Measurements from ENCODE around the gene PGM2.
"Not testable (repeated sequence)": the region's sequence is repeated elsewhere in the genome, so short reads cannot be mapped to it uniquely, and the experiment has no call there.

Gene PGM2

GRCh38 chr4:37826295-37827029 is at the start of gene PGM2:
TSS of gene PGM2 (plus strand) at chr4:37826686. CDS start at chr4:37826733, 47 bp downstream.
- peak; percentile 66 for DNase-seq (ENCODE audit: low spot score)

- DNase-seq (ENCODE audit: low spot score): no peak
These were observed 46.6 kb upstream of the PGM2 start for GRCh38 chr4:37779896-37780295.

DNA sequence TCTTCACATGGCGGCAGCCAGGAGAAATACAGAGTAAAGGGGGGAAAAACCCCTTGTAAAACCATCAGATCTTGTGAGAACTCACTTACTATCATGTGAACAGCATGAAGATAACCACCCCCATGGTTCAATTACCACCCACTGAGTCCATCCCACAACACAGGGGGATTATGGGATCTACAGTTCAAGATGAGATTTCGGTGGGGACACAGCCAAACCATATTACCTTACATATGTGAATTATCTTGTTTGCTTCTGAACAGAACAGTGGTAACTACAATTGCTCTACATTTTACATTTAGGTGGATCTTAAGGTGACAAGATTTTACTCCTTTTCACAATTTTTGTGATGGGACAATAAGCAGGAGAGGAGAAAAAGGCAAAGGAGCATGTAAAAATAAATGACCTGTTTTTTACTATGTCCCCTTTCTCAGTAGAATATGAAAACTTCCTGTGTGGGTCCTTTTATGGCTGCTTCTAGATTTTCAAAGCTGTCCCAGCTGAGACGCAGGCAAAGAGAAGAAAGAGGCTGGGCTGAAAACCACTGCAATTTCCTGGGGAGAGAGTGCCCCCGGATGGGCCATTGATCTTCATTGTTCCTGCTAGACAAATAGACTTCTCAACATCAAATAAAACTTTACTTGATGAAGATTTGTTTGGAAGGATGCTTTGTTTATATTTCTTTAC is 45.9 kb upstream of the PGM2 start:
- DNase-seq (ENCODE audit: low spot score): no peak

DNA sequence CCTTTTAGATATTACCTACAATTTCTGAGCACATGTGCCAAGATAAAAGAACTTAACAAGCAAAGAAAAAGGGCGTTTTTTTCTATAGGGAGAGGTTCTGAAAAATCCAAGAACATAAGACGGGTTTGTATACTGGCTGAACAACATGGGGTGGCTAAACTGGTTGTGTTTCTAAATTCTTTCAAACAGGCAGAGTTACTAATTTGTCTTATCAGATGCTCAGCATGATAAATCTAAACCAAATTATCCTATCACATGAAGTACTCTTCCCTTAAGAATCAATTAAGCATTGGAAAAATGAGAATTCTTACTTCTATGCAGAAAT is 45.4 kb upstream of the PGM2 start:
- no peak for DNase-seq (ENCODE audit: low spot score)

DNA sequence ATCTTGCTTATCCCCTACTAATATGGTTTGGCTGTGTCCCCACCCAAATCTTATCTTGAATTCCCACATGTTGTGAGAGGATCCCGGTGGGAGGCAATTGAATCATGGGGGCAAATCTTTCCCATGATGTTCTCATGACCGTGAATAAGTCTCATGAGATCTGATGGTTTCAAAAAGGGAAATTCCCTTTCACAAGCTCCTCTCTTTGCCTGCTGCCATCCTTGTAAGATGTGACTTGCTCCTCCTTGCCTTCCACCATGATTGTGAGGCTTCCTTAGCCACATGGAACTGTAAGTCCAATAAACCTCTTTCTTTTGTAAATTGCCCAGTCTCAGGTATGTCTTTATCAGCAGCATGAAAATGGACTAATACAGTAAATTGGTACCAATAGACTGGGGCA is 40.2 kb upstream of the PGM2 start:
- not testable (repeated sequence) for DNase-seq (ENCODE audit: low spot score)

DNA sequence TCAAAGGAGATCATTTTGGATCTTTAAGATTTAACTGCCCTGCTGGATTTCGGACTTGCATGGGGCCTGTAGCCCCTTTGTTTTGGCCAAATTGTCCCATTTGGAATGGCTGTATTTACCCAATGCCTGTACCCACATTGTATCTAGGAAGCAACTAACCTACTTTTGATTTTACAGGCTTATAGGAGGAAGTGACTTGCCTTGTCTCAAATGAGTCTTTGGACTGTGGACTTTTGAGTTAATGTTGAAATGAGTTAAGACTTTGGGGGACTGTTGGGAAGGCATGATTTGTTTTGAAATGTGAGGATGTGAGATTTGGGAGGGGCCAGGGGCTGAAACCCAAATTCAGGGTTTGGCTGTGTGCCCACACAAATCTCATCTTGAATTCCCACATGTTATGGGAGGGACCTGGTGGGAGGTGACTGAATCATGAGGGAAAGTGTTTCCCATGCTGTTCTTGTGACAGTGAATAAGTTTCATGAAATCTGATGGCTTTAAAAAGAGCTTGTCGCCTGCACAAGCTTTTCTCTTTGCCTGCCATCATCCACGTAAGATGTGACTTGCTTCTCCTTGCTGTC is 38.5 kb upstream of the PGM2 start:
- DNase-seq (ENCODE audit: low spot score): not testable (repeated sequence)

- no peak for DNase-seq (ENCODE audit: low spot score)
These were observed 37.7 kb upstream of the PGM2 start for GRCh38 chr4:37788819-37789218.

- DNase-seq (ENCODE audit: low spot score): no peak
These were observed 34.2 kb upstream of the PGM2 start for GRCh38 chr4:37792241-37792640.

- DNase-seq (ENCODE audit: low spot score): peak; percentile 43
These were observed 32.9 kb upstream of the PGM2 start for GRCh38 chr4:37793562-37793961.

- DNase-seq (ENCODE audit: low spot score): no peak
These were observed 32.4 kb upstream of the PGM2 start for GRCh38 chr4:37794056-37794455.

GRCh38 chr4:37795581-37796195 is 30.8 kb upstream of the PGM2 start:
- DNase-seq (ENCODE audit: low spot score): no peak

DNA sequence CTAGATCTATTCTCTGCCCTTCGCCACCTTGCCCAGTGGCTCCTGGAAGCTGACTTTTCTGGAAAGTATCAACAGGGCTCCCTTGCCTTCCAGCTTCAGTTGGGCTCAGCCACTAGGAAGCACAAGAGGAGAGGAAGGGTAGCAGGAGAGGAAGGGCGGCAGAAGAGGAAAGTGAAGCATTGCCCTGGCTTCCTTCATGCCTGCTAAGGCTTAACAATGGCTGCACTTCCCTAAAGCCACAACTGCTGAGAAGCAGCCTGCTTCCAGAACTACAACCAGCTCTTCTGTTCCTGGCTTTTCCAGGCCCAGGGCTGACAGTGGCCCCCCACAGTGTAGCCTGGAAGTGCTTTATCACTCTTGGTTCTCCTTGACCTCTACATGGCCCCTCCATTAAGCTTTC is 29.1 kb upstream of the PGM2 start:
- no peak for DNase-seq (ENCODE audit: low spot score)

- no peak for DNase-seq (ENCODE audit: low spot score)
These were observed 28.6 kb upstream of the PGM2 start for GRCh38 chr4:37797923-37798322.

DNA sequence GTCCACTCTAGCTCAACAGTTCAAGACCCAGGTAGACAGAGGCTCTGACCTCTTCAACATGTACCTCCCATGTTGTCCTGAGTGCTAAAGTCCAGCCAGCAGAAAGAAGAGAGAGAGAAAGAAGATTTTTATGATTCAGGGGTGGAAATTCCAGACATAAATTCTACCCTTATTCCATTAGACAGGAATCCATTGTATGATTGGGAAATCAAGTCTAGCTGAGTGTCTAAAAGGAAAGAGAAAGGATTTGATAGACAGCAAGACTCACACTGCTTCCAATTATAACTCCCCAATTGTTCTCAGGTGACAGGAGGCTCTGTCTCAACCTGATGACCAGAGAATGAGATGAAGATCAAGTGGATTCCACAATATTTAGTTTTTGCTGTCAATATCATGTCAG is 27.9 kb upstream of the PGM2 start:
- no peak for DNase-seq (ENCODE audit: low spot score)

- DNase-seq (ENCODE audit: low spot score): no peak
These were observed 26.4 kb upstream of the PGM2 start for GRCh38 chr4:37799941-37800554.

DNA sequence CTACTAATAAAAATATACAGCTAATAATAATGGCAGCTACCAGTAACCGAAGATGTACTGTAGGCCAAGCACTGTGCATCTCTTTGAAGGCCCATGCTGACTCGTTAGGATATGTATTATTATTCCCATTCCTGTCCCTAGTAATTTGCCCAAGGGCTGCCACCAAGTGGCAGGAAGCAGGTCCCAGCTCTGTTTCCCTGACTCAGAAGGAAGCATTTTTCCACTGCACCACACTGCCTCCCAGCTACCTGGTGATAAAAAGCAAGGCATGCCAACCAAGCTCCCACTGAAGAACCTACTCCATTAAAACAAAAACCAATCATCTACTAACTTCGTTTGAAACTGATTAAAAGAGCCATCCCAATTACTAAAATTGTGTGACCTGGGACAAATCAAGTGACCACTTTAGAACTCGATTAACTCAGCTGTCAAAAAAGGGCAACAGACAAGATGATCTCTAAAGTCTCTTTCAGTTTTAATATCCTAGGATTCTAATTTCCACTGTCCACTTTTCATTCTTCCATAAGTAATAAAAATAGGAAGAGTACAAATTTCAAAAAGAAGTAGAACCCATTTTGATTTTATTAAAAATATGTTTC is 24.3 kb upstream of the PGM2 start:
- peak; percentile 87 for DNase-seq (ENCODE audit: low spot score)

- peak; percentile 83 for DNase-seq (ENCODE audit: low spot score)
These were observed 23.0 kb upstream of the PGM2 start for GRCh38 chr4:37803348-37803973.

GRCh38 chr4:37805091-37805490 is 21.4 kb upstream of the PGM2 start:
- DNase-seq (ENCODE audit: low spot score): no peak

- DNase-seq (ENCODE audit: low spot score): no peak
These were observed 13.8 kb upstream of the PGM2 start for GRCh38 chr4:37812713-37813112.

DNA sequence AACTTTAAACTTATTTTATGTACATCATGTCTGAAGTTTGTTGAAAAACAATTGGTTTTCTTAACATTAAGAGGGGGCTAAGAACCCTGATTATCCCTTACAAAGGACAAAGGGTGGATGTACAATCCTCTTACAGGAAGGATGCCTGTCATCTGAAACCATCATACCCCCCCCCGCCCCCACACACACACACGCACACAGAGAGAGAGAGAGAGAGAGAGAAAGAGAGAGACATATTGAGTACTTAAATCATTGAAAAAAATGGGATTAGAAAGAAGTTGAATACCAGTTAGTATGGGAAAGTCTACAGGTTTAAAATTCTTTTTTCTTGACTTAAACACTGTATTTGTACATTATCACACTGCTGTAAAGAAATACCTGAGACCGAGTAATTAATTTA is 10.9 kb upstream of the PGM2 start:
- DNase-seq (ENCODE audit: low spot score): no peak

DNA sequence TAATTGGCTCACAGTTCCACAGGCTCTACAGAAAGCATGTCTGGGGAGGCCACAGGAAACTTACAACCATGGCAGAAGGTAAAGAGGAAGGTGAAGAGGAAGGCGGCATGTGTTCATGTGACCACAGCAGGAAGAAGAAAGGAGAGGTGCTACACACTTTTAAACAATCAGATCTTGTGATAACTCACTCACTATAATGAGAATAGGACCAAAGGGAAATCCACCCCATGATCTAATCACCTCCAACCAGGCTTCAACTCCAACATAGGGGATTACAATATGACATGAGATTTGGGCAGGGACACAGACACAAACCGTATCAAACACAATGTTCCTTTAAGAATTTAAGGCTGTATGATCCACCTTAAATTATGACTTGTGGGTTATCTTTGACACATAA is 10.5 kb upstream of the PGM2 start:
- no peak for DNase-seq (ENCODE audit: low spot score)

GRCh38 chr4:37816719-37817118 is 9.8 kb upstream of the PGM2 start:
- no peak for DNase-seq (ENCODE audit: low spot score)
